Panc1 (cell line): ENCODE data around the gene FN1.

Source experiments
- CTCF ChIP-seq: fragments of 450-650 bp; IDR thresholded peaks from 2 replicates; pipeline ENCODE4 v1.5.1; 2017; ENCODE audit warnings: mild to moderate bottlenecking
- POLR2AphosphoS5 ChIP-seq: IDR thresholded peaks from 2 replicates; pipeline ENCODE4 v1.6.1; 2012; ENCODE audit warnings: mild to moderate bottlenecking, low read depth, low read length, moderate library complexity
- REST ChIP-seq, 2 experiments: IDR thresholded peaks; 2 replicates each; pipeline ENCODE4 v1.6.1; 2011 to 2012; ENCODE audit warnings: low read depth in 2 of 2, control low read depth in 1 of 2, low read length in 1 of 2, mild to moderate bottlenecking in 1 of 2, moderate library complexity in 1 of 2; ENCODE audit not compliant: insufficient read depth in 1 of 2
- SIN3A ChIP-seq: IDR thresholded peaks from 2 replicates; pipeline ENCODE4 v1.6.1; 2012; ENCODE audit warnings: low read depth, mild to moderate bottlenecking, low read length, moderate library complexity, borderline replicate concordance; ENCODE audit not compliant: insufficient read depth
- TCF7L2 ChIP-seq: IDR thresholded peaks from 2 replicates; pipeline ENCODE4 v1.6.1; 2011; ENCODE audit warnings: mild to moderate bottlenecking, low read depth, low read length, inconsistent platforms

DNA sequence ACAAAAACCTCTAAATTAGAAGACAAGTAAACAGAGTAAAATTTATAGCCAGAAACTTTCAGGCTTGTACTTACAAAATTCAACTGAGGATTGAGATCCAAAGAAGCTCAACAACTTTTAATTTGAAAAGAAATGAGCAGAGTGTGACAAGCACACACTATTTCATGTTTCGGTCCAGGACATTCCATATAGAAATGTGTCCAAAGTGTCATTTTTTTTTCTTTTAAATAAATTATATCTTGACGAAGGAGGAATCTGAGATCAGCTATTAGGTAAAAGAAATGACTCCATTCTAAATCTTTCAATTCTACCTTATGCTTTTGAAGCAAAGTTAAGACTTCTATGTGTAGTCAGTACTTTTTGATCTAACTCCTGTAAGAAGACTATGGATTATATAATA, 4.6 kb downstream of the FN1 start:
- TF ChIP-seq CTCF (no peak), POLR2AphosphoS5 (no peak), REST (IDR thresholded peaks at IDR 0.05; ENCODE audit: insufficient read depth in 1 of 2, low read depth in 2 of 2, low read length in 1 of 2) (no peak), TCF7L2 (no peak), SIN3A (no peak)
